AG08395 (cell line): Measurements from ENCODE around the gene CCNY.
"Not testable (repeated sequence)": the region's sequence is repeated elsewhere in the genome, so short reads cannot be mapped to it uniquely, and the experiment has no call there.

Experiments used
- DNase-seq: peaks from one replicate; pipeline ENCODE4 v3.0.0; 2012; ENCODE audit warnings: mixed read lengths, low spot score

The CCNY gene

DNA sequence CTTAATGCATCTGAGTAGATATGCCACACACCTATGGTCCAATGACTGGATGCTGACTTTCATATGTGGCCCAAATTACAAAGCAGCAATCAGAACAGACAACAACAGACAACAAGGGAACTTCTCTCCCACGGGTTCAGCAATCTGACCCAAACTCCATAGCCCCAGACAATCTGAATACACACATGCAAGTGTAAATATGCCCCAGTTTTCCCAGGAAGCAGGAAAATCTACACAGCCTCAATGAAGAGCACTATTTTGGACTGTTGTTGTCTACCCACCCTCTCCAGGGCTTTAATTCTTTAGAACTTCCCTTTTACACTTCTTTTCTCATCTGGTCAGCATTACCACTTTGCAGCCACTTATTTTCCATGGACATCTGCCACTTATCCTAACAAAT is 2.0 kb upstream of the CCNY start:
- DNase-seq: no peak

GRCh38 chr10:35335133-35336083 is 901 bp upstream of the CCNY start:
- no peak for DNase-seq

DNA sequence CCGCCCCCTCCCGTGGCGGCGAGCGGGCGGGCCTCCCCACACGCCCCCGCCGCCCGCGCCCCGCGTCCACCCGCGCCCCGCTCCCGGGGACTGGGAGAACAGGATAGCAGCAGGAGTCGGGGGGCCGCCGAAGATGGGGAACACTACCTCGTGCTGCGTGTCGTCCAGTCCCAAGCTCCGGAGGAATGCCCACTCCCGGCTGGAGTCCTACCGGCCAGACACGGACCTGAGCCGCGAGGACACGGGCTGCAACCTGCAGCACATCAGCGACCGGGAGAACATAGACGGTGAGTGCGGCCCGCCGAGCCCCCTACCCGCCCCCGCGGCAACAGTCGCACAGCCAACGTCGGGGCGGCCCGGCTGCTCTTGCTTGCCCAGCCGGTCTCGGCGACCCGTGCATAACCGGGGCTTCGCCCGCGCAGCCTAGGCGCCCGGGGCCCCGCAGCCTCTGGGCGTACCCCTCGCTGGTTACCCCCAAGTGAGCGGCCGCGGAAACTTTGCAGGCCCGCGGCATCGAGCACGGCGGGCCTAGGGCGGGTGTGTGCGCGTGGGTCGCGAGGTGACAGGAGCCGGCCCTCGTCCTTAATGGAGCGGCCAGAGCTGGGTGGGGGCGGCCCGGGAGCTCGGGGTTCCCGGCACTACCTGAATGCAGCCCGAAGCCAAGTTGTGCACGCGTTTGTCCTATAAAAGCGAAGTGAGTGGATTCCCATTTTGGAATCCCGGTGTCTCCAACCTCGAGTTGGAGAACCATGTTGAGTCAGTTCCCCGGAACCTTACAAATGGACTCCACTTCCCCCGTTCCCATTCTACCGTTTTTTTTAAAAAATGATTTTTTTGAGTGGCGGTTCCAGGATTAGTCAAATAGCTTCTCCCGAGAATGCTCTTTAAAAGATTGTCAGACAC is 863 bp downstream of the CCNY start:
- DNase-seq: no peak

DNA sequence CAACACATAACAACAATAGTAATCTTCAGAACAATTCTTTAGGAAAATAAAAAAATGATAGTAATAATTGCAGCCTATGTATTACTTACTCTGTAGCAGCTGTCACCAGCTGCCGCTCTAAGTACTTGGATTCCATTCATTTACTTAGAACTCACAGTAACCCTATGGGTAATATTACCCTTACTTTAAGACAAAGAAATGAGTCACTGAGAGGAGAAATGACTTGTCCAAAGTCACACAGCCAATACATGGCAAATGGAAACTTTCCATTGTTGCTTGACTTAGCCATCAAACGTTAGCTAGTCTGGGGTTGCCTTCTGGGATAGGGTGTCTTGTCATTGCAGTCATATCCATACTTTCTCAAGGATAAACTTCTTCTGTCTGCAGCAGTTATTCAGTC is 3.6 kb downstream of the CCNY start:
- no peak for DNase-seq

DNA sequence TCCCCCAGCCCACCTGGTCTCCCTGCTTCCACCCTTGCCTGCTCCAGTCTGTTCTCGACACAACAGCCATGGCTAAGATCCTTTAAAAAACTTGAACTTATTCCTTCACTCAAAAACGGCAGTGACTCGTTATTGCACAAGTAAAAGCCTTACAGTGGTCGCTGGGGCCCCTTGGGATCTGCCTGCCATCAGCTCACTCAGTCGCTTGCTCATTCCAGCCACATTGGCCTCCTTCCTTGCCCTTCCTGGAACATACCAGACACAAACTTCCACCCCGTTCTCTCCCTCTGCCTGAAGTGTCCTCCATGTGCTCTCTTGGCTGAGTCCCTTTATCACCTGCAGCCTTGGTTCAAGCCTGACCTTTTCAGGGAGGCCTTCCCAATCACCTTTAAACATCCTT is 4.7 kb downstream of the CCNY start:
- no peak for DNase-seq

GRCh38 chr10:35341521-35341920 is 5.2 kb downstream of the CCNY start:
- DNase-seq: no peak

GRCh38 chr10:35342183-35342753 is 6.0 kb downstream of the CCNY start:
- no peak for DNase-seq

DNA sequence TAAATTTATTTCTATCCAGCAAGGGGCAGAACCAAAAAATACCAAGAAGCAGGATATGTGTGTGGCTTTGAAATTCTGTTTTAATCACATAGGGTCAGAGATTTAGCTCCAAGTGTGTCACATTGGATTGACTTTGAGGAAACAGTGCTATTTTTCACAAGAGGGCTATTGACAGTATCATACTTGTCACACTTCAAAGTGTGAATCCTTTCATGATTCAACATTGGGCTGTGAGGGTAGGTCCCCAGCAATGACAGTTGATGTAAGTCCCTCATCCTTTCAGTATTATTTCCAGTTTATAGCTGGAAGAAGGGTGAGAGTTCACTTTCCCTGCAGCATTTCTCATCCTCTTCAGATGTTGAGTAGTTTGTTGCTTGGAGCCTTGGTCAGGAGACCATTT is 7.4 kb downstream of the CCNY start:
- DNase-seq: no peak

GRCh38 chr10:35345383-35345742 is 9.1 kb downstream of the CCNY start:
- DNase-seq: no peak

DNA sequence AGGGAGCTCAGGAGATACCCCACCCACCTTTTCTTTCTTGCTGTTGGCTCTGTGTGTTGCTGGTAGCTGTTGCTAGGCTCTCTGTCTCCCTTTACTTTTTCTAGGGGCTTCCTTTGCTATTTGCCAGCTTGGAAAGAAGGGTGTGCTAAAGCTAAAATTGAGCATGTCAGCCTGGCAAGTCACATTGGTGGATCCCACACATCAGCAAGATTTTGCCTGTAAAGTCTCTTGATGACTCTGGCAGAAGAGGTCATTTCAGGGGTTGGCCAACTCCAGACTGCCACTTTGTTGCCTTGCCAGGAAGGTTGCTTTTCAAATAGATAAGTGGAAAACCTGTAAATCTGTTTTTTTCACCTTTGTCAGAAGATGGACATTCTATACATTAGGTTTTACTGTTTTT is 9.9 kb downstream of the CCNY start:
- DNase-seq: no peak

DNA sequence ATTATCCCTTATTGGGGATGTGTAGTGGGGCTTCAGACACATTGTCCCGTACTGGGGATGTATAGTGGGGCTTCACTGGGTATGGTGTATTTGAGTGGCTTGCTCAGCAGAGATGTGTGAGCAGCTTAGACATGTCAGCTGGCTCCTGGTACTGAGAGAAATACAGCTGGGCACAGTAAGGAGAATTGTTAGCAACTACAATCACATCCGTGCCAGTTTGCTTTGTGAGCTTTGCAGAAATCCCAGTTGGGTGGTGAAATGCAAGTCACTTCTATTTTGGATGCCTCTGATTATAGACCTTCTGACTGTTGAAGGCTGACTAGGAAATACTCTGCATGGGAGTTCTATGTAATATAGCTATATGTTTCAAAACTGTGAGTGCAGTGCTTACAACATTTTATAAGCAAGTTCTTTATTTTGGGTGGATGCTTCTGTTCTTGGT is 10.8 kb downstream of the CCNY start:
- no peak for DNase-seq

DNA sequence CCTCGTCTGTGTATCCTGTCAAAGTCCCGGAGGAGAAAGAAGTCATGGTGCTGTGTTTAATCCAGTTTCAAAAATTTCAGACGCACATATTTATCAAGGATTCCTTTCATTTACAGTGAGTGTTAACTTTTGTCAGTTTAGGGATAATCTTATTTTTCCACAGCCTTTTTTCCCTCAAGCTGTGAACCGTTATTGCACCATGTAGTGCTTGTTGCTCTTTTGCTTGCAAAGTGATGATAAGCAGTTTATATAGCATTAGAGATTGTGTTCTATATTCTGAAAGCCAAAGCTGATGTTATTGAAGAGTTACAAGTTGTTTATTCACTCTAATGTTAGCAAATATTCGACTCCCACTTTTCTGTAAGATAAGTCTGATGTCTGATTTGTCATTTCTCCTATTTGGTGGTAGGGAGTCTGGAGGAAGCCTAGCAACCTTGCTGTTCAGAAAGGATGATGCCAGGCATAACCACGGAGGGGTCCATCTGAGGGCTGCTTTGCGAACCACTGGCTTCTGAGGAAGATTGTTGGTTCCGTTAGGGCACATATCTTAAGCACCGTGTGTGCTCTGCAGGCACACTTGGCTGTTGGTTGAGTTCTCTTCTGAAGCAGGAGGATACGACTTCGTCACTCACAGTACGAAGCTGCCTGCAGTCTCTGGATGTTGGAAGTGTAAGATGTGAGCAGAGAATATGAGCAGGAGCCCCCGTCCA is 11.7 kb downstream of the CCNY start:
- DNase-seq: no peak

DNA sequence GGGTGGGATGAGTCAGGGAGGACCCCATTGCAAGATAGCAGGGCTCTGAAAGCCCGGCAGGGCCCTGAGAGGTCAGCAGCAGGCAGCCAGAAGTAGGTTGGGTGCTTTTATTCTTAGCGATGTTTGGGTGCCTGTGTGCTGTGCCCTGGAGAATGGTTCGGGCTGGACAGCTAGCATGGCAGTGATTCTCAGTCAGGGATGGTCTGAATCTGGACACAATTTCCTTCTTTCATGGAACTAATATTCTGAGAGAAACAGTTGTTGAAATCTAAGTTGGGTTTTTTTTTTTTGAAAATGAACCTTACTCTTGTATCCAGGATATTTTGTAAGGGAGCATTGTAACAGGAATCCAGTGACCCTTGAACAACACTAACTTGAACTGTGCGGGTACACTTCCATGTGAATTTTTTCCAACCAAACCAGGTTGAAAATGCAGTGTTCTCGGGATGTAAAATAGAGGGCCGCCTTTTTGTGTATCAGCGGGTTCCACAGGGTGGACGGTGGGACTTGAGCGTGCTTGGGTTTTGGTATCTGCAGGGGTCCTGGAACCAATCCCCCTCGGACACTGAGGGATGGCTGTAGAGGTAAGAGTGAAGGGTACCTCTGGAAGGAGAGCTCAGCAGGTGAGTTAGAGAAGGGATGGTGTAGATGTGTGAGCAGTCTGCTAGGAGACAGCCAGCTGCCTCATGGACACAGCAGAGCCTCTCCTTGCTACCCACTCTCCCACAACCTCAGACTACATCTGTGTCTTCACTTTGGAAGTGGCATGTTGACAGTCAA is 12.5 kb downstream of the CCNY start:
- DNase-seq: no peak

GRCh38 chr10:35349389-35349915 is 13.1 kb downstream of the CCNY start:
- no peak for DNase-seq

GRCh38 chr10:35351021-35351420 is 14.7 kb downstream of the CCNY start:
- no peak for DNase-seq

- DNase-seq: no peak
Observed at GRCh38 chr10:35352097-35352496, 15.8 kb downstream of the CCNY start.

DNA sequence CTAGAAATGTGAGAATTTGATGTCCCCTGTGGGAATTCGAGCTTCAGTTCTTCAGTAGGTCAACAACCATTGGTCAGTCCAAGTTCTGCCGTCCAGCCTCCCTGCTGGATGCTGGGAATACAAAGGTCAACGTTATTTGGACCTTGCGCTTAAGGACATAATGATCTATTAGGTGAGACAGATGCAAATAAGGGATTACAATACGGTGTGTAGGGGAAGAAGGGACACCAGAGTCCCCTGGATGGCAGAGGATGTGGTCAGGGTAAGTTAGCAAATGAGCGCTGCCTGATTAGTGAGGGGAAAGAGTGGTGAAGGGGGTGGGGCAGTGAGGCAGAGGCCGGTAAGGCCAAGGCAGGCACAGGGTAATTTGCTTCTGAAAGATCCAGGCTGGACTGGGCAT is 16.2 kb downstream of the CCNY start:
- no peak for DNase-seq

- no peak for DNase-seq
Observed at GRCh38 chr10:35353395-35353794, 17.1 kb downstream of the CCNY start.

DNA sequence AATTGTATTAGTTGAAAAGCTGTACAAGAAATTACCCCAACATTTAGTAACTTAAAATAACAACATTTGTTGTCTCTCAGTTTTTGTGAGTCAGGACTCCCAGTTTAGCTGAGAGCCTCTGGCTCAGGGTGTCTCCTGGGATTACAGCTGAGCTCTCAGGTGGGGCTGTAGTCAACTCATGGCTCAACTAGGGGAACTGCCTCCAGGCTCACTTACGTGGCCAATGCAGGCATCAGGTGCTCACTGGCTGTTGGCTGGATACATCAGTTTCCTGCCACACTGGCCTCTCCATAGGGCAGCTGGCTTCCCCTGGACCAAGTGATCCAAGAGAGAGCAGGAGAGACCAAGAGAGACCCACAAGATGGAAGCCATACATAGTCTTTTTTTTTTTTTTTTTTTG is 17.5 kb downstream of the CCNY start:
- no peak for DNase-seq

GRCh38 chr10:35354257-35354656 is 17.9 kb downstream of the CCNY start:
- not testable (repeated sequence) for DNase-seq
